Ovary (tissue), 9 donors: ENCODE data around the gene GSG1L2. TPM values are rescaled to one million over a fixed set of nuclear protein-coding genes. Genes with fewer than 3 reads are reported as not detected.

ENCODE experiments used
- DNase-seq, 5 donors: peaks; one replicate each; pipeline ENCODE4 v3.0.0-alpha.2; 2019 to 2020
- H3K27ac ChIP-seq, 2 donors: fragments of 200-600 bp; one replicate each; pipeline versions ENCODE4 v1.5.1 to v1.8.0; 2019 to 2022
- H3K27me3 ChIP-seq: fragments of 200-600 bp; one replicate; pipeline ENCODE4 v1.8.0; 2022
- H3K36me3 ChIP-seq: fragments of 200-600 bp; sonication (generic); one replicate; pipeline ENCODE4 v1.5.1; 2019
- H3K4me1 ChIP-seq: one replicate; pipeline ENCODE4 v1.8.1; 2013; ENCODE audit warnings: mild to moderate bottlenecking, moderate library complexity; ENCODE audit not compliant: insufficient read depth
- H3K4me3 ChIP-seq: fragments of 200-600 bp; sonication (generic); one replicate; pipeline ENCODE4 v1.5.1; 2017
- H3K9me3 ChIP-seq, 2 donors: fragments of 200-600 bp in 1 of 2; sonication (generic) in 1 of 2; one replicate each; pipeline versions ENCODE4 v1.5.1 to v1.8.1; 2013 to 2019; ENCODE audit warnings: mild to moderate bottlenecking in 1 of 2, moderate library complexity in 1 of 2
- EP300 ChIP-seq: sonication (generic); formaldehyde crosslinking; IDR thresholded peaks from one replicate; pipeline ENCODE4 v1.6.1; 2017; ENCODE audit warnings: antibody characterized with exemption
- POLR2A ChIP-seq: fragments of 450-650 bp; IDR thresholded peaks from one replicate; pipeline ENCODE4 v1.6.1; 2017; ENCODE audit warnings: antibody characterized with exemption, mild to moderate bottlenecking, moderate library complexity
- WGBS, 3 donors: extraction: QIAGEN DNeasy Blood & Tissue Kit in 1 of 3; methylation state at CpG; one replicate each; pipeline versions ENCODE4 v1.1.5 to v1.1.7; 2013 to 2017; 5-methylcytosine and 5-hydroxymethylcytosine counted together
- intact Hi-C, 4 donors: fragments of 100-400 bp; cut with DNase I; formaldehyde crosslinking; loops; one replicate each; pipeline versions ENCODE4 v1.11.0 to v1.15.1; 2022 to 2023
- polyA plus RNA-seq, 2 donors: library from polyadenylated mRNA; stranded (reverse); fragments of 200-250 nt in 1 of 2; fragments of 350-450 nt in 1 of 2; fragmentation: Illumina TruSeq in 1 of 2; extraction: RNeasy Lipid Tissue Mini Kit (QIAGEN cat#74804) in 1 of 2; gene quantifications; one replicate each; pipeline ENCODE4 v1.2.3, GENCODE V29; 2013 to 2014
- total RNA-seq, 7 donors: library from RNA; depleted of rRNA in 2 of 7; stranded (reverse); fragments of >200 nt in 2 of 7; fragmentation: NEBNext Ultra II Directional in 3 of 7; extraction: Animal tissue kit (Norgen Biotek cat#: 25700) in 3 of 7; gene quantifications; one replicate each; pipeline versions ENCODE4 v1.1.0 to v1.2.4, GENCODE V29; 2016 to 2023
- TF ChIP-seq, protein P1 (sequence below), 3 donors: fragments of 450-650 bp in 2 of 3; fragments of 200-600 bp in 1 of 3; IDR thresholded peaks; one replicate each; pipeline versions ENCODE4 v1.5.1 to v1.8.0; 2016 to 2022; ENCODE audit warnings: antibody characterized with exemption in 3 of 3, mild to moderate bottlenecking in 1 of 3
- donor health status: DM: no; HTN: no; CAD: no; lungs with moderate emphysema.
- donor health status: DM: no; HTN: no; CAD: no.
- donor health status: Bipolar disorder and iron deficiency.
- donor health status: DM: yes; HTN: yes; CAD: no.
- donor health status: DM: no; HTN: no; CAD: no.
- donor health status: DM: yes; HTN: yes; CAD: no.

The GSG1L2 gene
- total and polyA plus RNA-seq, 9 donors, result not detected

DNA sequence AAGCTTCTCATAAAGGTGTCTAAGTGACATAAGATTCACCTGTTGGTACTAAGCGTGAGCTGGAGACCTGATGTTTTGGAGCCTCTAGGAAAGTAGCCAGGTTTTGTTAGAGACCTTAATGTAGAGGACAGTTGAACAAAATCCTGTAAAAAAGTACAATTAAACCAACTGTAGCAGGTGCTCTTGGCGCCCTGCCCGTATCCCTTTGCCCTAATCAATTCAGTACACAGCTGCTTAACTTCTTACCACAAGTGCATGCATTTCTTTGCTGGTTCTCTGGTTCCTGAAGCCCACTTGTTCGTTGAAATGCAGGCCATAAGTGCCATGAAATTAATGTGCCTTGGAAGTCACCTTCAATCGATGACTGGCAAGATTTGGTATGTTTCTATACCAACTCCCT lies 28.3 kb upstream of the GSG1L2 start:
- TF ChIP-seq, protein P1, sequence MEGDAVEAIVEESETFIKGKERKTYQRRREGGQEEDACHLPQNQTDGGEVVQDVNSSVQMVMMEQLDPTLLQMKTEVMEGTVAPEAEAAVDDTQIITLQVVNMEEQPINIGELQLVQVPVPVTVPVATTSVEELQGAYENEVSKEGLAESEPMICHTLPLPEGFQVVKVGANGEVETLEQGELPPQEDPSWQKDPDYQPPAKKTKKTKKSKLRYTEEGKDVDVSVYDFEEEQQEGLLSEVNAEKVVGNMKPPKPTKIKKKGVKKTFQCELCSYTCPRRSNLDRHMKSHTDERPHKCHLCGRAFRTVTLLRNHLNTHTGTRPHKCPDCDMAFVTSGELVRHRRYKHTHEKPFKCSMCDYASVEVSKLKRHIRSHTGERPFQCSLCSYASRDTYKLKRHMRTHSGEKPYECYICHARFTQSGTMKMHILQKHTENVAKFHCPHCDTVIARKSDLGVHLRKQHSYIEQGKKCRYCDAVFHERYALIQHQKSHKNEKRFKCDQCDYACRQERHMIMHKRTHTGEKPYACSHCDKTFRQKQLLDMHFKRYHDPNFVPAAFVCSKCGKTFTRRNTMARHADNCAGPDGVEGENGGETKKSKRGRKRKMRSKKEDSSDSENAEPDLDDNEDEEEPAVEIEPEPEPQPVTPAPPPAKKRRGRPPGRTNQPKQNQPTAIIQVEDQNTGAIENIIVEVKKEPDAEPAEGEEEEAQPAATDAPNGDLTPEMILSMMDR (IDR thresholded peaks at IDR 0.05), result no peak
- no peak for TF ChIP-seq POLR2A
- TF ChIP-seq EP300, result no peak
- intact Hi-C loops, result no loop called here

DNA sequence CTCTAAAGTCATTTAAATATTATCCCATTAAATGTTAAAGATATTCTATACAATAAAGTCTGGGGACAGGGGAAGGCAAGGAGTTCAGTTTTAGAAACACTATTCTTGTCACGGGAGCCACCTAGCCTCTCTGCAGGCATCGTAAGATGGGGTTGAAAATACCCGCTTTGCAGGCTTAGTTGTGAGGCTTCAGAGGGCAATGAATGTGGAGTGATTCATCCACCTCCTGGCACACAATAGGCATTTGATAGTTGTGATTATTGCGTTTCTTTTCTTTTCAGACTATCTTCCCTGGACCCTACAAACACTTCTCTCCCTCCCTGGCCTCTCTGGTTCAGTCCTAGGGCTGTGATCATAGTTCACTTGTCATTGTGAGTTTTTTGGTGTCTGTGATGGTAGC lies 23.4 kb upstream of the GSG1L2 start:
- TF ChIP-seq EP300 (no peak), POLR2A (no peak)
- TF ChIP-seq, protein P1 (IDR thresholded peaks at IDR 0.05), result no peak
- Histone ChIP-seq H3K4me1 (peaks cover 10% of the 10 kb centered on the region), H3K36me3 (no peaks in the 10 kb centered on the region), H3K27me3 (no peaks in the 10 kb centered on the region), H3K4me3 (no peak overlapping the region), H3K27ac (no peak overlapping the region), H3K9me3 (no peaks in the 10 kb centered on the region)
- intact Hi-C loops, result no loop called here
- no peak for DNase-seq
- WGBS, 3 donors, result 89 to 94% (median 92%) methylated on average over 4 of the region's 4 CpGs

More for the DNA sequence above, 28.3 kb upstream of the GSG1L2 start:
- no peak for DNase-seq
- WGBS, 3 donors, result 87 to 94% (median 92%) methylated on average over 5 of the region's 5 CpGs
- no peak overlapping the region for H3K27ac ChIP-seq
- H3K4me3 ChIP-seq, result no peak overlapping the region
- no peaks in the 10 kb centered on the region for H3K9me3 ChIP-seq
- H3K4me1 ChIP-seq, result no peaks in the 10 kb centered on the region
- no peaks in the 10 kb centered on the region for H3K27me3 ChIP-seq
- H3K36me3 ChIP-seq, result no peaks in the 10 kb centered on the region

DNA sequence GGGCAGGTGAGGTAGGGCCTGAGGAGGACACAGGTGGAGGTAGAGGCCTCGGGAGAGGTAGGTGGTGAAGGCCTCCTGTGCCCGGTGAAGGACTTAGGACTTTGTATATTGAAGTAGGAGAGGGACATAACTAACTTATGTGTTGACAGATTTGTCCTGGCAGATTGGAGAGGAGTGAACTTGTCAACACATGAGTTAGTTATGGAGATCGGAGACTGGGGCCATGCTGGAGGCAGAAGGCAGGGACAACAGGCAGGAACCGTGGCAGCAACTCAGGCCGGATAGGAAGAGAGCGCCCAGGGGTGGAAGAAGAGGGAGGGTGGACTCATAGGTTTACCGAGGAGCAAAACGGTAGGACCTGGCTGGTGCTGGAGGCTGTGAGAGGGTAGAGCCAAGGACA lies 22.3 kb upstream of the GSG1L2 start:
- no peak for DNase-seq
- Histone ChIP-seq H3K4me3 (no peak overlapping the region), H3K4me1 (peaks cover 10% of the 10 kb centered on the region), H3K36me3 (no peaks in the 10 kb centered on the region), H3K9me3 (no peaks in the 10 kb centered on the region), H3K27me3 (no peaks in the 10 kb centered on the region), H3K27ac (no peak overlapping the region)
- 89 to 92% (median 91%) methylated on average over 8 of the region's 8 CpGs for WGBS, 3 donors
- intact Hi-C loops, result no loop called here
- TF ChIP-seq POLR2A (no peak), EP300 (no peak)
- TF ChIP-seq, protein P1 (IDR thresholded peaks at IDR 0.05), result no peak

GRCh38 chr17:9843152-9844010 lies 21.5 kb upstream of the GSG1L2 start:
- Histone ChIP-seq H3K36me3 (no peaks in the 10 kb centered on the region), H3K9me3 (no peaks in the 10 kb centered on the region), H3K4me1 (peaks cover 14% of the 10 kb centered on the region), H3K4me3 (no peak overlapping the region), H3K27me3 (no peaks in the 10 kb centered on the region), H3K27ac (peak overlapping the region in 1 of 2 donors; percentile 63)
- intact Hi-C loops, result no loop called here
- DNase-seq, result no peak
- TF ChIP-seq, protein P1 (IDR thresholded peaks at IDR 0.05), result no peak
- TF ChIP-seq POLR2A, result no peak
- TF ChIP-seq EP300, result no peak
- 85 to 86% (median 85%) methylated on average over 14 of the region's 14 CpGs for WGBS, 3 donors
